Lower leg skin (tissue), 3 donors: Measurements from ENCODE around the gene XIRP2.

Experiments
- POLR2A ChIP-seq, 2 donors: fragments of 450-650 bp; IDR thresholded peaks; one replicate each; pipeline ENCODE4 v1.6.1; 2016 to 2017; ENCODE audit warnings: antibody characterized with exemption in 2 of 2, mild to moderate bottlenecking in 1 of 2, moderate library complexity in 1 of 2
- TF ChIP-seq, protein P1 (sequence below), 3 donors: fragments of 450-650 bp; IDR thresholded peaks; one replicate each; pipeline ENCODE4 v1.5.1; 2016; ENCODE audit warnings: antibody characterized with exemption in 3 of 3, mild to moderate bottlenecking in 3 of 3, moderate library complexity in 2 of 3

DNA sequence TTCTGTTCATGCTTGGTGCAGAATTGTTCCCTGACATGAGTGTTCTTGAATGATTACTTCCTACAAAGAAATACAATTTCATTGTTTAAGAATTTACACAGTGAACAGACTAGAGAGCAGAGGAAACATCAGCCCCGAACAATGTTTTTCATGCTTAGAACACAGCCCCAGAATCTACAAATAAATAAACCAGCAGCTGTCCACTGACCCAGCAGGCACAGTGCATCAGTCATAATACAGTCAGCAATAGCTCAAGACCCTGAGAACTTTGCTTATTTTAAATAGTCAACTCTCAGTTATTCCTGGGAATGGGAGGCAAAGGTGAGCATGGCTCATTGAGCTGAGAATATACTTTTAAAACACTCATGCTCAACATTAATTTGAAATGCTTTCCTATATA lies 38.4 kb downstream of the XIRP2 start:
- no peak for TF ChIP-seq POLR2A (IDR thresholded peaks at IDR 0.05)
- TF ChIP-seq, protein P1, sequence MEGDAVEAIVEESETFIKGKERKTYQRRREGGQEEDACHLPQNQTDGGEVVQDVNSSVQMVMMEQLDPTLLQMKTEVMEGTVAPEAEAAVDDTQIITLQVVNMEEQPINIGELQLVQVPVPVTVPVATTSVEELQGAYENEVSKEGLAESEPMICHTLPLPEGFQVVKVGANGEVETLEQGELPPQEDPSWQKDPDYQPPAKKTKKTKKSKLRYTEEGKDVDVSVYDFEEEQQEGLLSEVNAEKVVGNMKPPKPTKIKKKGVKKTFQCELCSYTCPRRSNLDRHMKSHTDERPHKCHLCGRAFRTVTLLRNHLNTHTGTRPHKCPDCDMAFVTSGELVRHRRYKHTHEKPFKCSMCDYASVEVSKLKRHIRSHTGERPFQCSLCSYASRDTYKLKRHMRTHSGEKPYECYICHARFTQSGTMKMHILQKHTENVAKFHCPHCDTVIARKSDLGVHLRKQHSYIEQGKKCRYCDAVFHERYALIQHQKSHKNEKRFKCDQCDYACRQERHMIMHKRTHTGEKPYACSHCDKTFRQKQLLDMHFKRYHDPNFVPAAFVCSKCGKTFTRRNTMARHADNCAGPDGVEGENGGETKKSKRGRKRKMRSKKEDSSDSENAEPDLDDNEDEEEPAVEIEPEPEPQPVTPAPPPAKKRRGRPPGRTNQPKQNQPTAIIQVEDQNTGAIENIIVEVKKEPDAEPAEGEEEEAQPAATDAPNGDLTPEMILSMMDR (IDR thresholded peaks at IDR 0.05): no peak
